ENCODE results near the gene ITGB2. TPM values are rescaled to one million over a fixed set of nuclear protein-coding genes. Genes with fewer than 3 reads are reported as not detected.

The ITGB2 gene
- total and polyA plus RNA-seq, 11 donors: 6.1 to 253 (median 20.6) TPM

GRCh38 chr21:44932408-44933181 is 11.9 kb upstream of the ITGB2 start:
- Histone ChIP-seq H3K4me1 (peaks cover 0 to 54% (median 23%) of the 10 kb centered on the region in 12 donors), H3K27me3 (peaks cover 16 to 48% (median 30%) of the 10 kb centered on the region in 9 donors), H3K9me3 (no peaks in the 10 kb centered on the region), H3K27ac (peak overlapping the region in 2 of 12 donors; percentile 8 to 93), H3K4me3 (peak overlapping the region; percentile 27 to 63 (median 48)), H3K36me3 (no peaks in the 10 kb centered on the region)
- 2 to 18% (median 3%) methylated on average over 3 to 68 of the region's 68 CpGs for WGBS, 4 donors
- DNase-seq (peak in 3 of 5 donors; percentile 61 to 86 (median 66)), ATAC-seq (peak in 3 of 4 donors; percentile 41 to 68 (median 45))
- TF ChIP-seq CTCF (IDR thresholded peaks at IDR 0.05): peak; percentile 47 to 79 (median 54)
- no peak for TF ChIP-seq POLR2A (IDR thresholded peaks at IDR 0.05)
- intact Hi-C loops (cut with DNase I): loop anchor here in 8 of 10 donors (1.0 to 10.0 kb wide), 9 partner anchors 40 to 420 kb away; partner anchors contain the start of genes UBE2G2 (in 6 of the 8) and PTTG1IP (in 1 of the 8)

- intact Hi-C loops (cut with DNase I): loop anchor here in 9 of 10 donors (1.0 to 10.0 kb wide), 9 partner anchors 39 to 419 kb away; partner anchors contain the start of genes UBE2G2 (in 7 of the 9) and PTTG1IP (in 1 of the 9)
- peak in 1 of 5 donors; percentile 67 for DNase-seq
- 2% methylated on average over 26 to 78 of the region's 78 CpGs for WGBS, 4 donors
These were observed 11.1 kb upstream of the ITGB2 start for GRCh38 chr21:44931501-44932407.

GRCh38 chr21:44931137-44931500 is 10.4 kb upstream of the ITGB2 start:
- TF ChIP-seq CTCF (IDR thresholded peaks at IDR 0.05): no peak
- no peak for TF ChIP-seq POLR2A (IDR thresholded peaks at IDR 0.05)
- Histone ChIP-seq H3K4me1 (peaks cover 0 to 69% (median 23%) of the 10 kb centered on the region in 12 donors), H3K36me3 (no peaks in the 10 kb centered on the region), H3K4me3 (peak overlapping the region in 9 of 12 donors; percentile 31 to 63 (median 55)), H3K27ac (peak overlapping the region in 2 of 12 donors; percentile 26 to 93), H3K27me3 (peaks cover 16 to 60% (median 30%) of the 10 kb centered on the region in 9 donors), H3K9me3 (no peaks in the 10 kb centered on the region)
- ATAC-seq (peak in 3 of 4 donors; percentile 17 to 41 (median 34)), DNase-seq (peak in 1 of 5 donors; percentile 80)
- WGBS, 4 donors: 1 to 4% (median 3%) methylated on average over 16 to 19 of the region's 19 CpGs
- intact Hi-C loops (cut with DNase I): loop anchor here in 7 of 10 donors (2.0 to 10.0 kb wide), 7 partner anchors 38 to 419 kb away; partner anchors contain the start of genes UBE2G2 (in 6 of the 7) and PTTG1IP (in 1 of the 7)

More at GRCh38 chr21:44931501-44932407, 11.1 kb upstream of the ITGB2 start:
- H3K4me1 ChIP-seq: peaks cover 0 to 62% (median 23%) of the 10 kb centered on the region in 12 donors
- no peaks in the 10 kb centered on the region for H3K9me3 ChIP-seq
- H3K36me3 ChIP-seq: no peaks in the 10 kb centered on the region
- TF ChIP-seq CTCF (IDR thresholded peaks at IDR 0.05): no peak
- TF ChIP-seq POLR2A (IDR thresholded peaks at IDR 0.05): no peak
- H3K27me3 ChIP-seq: peaks cover 16 to 54% (median 30%) of the 10 kb centered on the region in 9 donors
- H3K27ac ChIP-seq: peak overlapping the region in 4 of 12 donors; percentile 15 to 93 (median 46)
- peak overlapping the region; percentile 27 to 63 (median 48) for H3K4me3 ChIP-seq
- no peak for ATAC-seq

Data from heart left ventricle (tissue), 16 donors.